LNCAP (cell line): Measurements from ENCODE around the gene MAFB.

ENCODE experiments used
- TF ChIP-seq, protein P1 (sequence below): fragments of 450-650 bp; IDR thresholded peaks from 2 replicates; pipeline ENCODE4 v1.5.1; 2017; ENCODE audit warnings: mild to moderate bottlenecking

Gene MAFB

DNA sequence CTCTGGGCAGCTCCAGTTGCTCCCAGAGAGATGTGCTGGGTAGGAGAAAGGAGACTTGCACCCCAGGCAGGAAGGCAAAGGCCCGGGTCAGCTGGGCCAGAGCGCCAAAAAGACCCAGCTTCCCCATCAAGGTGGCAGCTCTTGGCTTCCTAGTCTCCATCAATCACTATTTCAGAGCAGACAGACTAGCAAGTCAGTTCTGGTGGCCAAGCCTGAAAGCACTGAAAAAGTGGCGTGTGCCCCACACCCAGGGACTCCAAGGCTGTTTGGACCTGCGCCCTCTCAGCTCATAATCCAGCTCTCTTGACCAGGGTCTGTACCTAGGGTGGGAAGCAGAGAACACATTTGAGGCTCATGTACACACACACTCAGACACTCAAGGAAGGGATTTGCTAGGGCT, 3.7 kb downstream of the MAFB start:
- TF ChIP-seq, protein P1, sequence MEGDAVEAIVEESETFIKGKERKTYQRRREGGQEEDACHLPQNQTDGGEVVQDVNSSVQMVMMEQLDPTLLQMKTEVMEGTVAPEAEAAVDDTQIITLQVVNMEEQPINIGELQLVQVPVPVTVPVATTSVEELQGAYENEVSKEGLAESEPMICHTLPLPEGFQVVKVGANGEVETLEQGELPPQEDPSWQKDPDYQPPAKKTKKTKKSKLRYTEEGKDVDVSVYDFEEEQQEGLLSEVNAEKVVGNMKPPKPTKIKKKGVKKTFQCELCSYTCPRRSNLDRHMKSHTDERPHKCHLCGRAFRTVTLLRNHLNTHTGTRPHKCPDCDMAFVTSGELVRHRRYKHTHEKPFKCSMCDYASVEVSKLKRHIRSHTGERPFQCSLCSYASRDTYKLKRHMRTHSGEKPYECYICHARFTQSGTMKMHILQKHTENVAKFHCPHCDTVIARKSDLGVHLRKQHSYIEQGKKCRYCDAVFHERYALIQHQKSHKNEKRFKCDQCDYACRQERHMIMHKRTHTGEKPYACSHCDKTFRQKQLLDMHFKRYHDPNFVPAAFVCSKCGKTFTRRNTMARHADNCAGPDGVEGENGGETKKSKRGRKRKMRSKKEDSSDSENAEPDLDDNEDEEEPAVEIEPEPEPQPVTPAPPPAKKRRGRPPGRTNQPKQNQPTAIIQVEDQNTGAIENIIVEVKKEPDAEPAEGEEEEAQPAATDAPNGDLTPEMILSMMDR = no peak

DNA sequence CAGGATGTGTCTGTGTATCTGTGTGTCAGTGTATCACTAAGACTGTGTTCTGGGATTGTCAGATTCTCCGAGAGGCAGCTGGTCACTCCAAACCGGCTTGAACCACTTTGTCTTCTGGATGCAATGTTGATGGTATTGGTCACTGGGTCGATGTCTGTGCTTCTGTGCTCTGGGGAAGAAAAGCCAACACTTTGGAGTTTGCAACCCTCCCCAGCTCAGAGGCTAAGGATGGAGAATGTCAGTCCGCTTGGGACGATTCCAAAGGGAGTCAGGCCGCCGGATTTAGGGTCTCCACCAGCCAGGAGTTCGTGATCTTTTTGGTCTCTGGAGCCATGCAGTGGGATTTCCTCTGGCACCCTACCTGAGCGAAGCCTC, 5.2 kb downstream of the MAFB start:
- TF ChIP-seq, protein P1 = no peak

DNA sequence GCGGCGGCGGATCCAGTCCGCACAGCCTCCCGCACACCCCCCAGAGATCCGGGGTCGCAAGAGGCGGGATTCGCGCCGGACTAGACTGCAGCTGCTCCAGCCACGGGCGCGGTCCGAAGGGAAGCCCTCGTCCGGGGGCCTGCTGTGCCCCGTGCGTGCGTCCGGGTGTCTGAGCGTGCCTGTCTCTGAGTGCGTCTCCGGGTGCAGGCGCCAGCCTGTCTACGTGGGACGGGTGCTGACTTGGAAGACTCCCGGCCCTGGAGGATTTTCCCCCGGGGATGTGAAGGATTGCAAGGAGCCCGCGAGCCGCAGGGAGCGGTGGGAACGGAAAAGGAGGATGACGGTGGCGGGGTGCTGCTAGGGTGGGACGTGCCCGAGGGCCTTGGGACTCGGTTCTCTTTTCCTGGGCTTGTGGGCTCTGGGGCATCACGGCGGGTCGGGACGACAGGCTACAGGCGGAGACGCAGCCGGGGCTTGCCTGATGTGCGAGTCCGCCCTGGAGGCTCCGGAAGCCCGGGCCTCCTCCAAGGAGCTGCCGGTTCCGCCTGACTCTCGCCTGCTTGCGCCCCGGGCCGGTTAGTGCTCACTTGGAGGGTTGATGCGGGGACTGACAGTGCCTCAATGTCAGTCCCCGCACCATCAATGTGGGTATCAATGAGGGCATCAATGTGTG, 5.7 kb downstream of the MAFB start:
- TF ChIP-seq, protein P1 = no peak

DNA sequence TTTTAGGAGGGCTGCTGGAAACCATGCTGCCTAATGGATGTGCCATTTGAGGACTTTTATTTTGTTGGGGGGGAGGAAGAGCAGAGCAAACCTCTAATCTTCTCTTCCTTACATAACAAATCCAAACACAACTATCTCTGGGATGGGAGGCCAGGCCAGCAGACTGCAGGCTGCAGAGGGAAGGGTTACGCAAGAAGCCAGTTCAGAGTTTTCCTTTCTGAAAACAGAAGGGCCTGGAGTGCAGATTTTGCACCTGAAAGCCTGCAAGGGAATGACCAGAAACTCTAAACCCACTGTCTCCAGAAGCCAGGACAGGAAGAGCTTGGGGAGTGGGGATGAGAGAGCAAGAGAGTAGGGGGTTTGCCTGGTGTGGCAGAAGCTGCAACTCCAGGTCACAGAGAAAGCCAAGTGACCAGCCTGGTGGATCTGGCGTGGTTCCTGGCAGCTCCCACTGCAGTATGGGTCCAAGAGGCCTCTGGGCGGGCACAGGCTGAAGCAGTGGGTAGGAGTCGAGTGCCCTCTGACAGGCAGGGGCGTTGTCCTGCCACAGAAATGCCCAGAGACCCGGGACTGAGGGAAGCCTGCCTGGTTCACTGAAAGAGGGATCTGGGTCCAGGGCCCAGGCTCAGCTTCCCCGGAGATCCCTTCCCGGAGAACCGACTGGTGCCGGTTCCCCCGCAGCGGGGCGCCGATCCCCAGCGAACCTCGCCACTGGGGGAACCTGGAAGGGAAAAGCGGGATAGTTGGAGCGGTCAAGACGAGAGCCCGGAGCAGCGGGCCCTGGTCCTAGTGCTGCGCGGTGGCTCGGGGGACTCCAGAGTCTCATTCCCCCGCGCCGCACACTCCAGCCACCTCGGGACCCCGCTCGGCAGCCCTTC, 6.7 kb downstream of the MAFB start:
- TF ChIP-seq, protein P1 = no peak

- TF ChIP-seq, protein P1 = no peak
Observed at GRCh38 chr20:40681684-40682083, 7.4 kb downstream of the MAFB start.

- TF ChIP-seq, protein P1 = no peak
Observed at GRCh38 chr20:40681165-40681564, 7.9 kb downstream of the MAFB start.

DNA sequence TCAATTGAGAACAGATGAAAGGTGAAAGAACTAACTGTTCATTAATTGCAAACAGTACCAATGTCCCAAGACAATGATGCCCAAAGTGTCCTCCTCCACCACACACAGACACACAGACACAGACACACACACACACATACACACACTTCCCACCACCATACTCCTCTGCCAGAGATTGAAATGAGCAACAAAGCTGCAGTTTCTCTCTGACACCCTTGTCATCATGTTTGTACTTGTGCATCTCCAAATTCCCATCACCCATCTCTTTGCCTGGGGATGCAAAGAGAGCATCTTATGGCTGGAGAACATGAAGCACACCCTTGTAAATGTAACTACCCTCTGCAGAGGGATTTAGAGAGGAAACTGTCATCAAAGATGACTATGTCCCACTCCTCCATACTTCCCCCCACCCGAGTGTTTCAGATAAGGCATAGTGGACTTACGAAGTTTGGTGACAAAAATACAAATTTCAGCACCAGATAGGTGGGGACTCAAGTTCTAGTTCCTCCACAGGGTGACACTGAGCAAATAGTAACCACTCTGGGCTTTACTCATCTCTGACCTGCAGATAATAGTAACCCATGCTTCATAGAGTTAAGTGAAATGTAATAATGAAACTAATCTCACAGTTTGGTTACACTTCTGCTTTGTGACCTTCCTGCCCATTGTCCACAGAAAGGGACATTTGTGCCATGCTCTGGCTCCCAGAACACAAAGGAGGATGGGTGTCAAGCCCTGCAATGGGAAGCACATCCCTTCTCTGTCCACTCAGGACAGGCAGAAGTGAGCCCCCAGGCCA, 8.7 kb downstream of the MAFB start:
- TF ChIP-seq, protein P1 = no peak
